T-helper 2 cell (primary cell): ENCODE measurements around the gene OR10V1.

Experiments used
- DNase-seq, 5 experiments: peaks; one replicate each; pipeline versions ENCODE4 v3.0.0 to v3.0.0-alpha.2; 2012 to 2022

The OR10V1 gene

GRCh38 chr11:59668188-59668949, 45.3 kb downstream of the OR10V1 start:
- peak; percentile 45 to 71 (median 59) for DNase-seq

GRCh38 chr11:59667812-59668187, 45.8 kb downstream of the OR10V1 start:
- no peak for DNase-seq

GRCh38 chr11:59666969-59667368, 46.7 kb downstream of the OR10V1 start:
- DNase-seq, result no peak
